Panc1 (cell line): ENCODE measurements around the gene MST1. TPM values are rescaled to one million over a fixed set of nuclear protein-coding genes. Genes with fewer than 3 reads are reported as not detected.
"Not testable (repeated sequence)": the region's sequence is repeated elsewhere in the genome, so short reads cannot be mapped to it uniquely, and the experiment has no call there.

Experiments used
- ATAC-seq: fragments of 200-7000 bp; cut with Tn5 transposase; 2 replicates; pipeline ENCODE4 v1.9.1; 2020; ENCODE audit warnings: mild to moderate bottlenecking, moderate library complexity
- BruUV-seq: library from RNA; stranded (reverse); fragments of 400-500 nt; replicated peaks from 2 replicates; lab custom pipeline; 2021; lab: Mats Ljungman, UMichigan
- CTCF ChIA-PET: fragments of 300-600 bp; sonication (Branson Sonifier 250); formaldehyde crosslinking; loops from one replicate; lab custom pipeline; 2022; ENCODE audit warnings: antibody characterized with exemption; lab: Charles Lee
- POLR2A ChIA-PET: fragments of 300-600 bp; sonication (Branson Sonifier 250); formaldehyde crosslinking; loops from one replicate; lab custom pipeline; 2022; ENCODE audit warnings: antibody characterized with exemption; lab: Charles Lee
- DNase-seq: peaks from one replicate; pipeline ENCODE4 v3.0.0-alpha.2; 2010; ENCODE audit warnings: low read depth, low spot score
- H3K27ac ChIP-seq: 2 replicates; pipeline ENCODE4 v1.5.1; 2011; ENCODE audit warnings: mild to moderate bottlenecking, low read length, inconsistent platforms
- H3K27me3 ChIP-seq: fragments of 200-500 bp; sonication (Bioruptor generic); 2 replicates; pipeline ENCODE4 v1.6.0; 2014; ENCODE audit warnings: low read length, inconsistent platforms; ENCODE audit not compliant: control insufficient read depth, insufficient read depth
- H3K36me3 ChIP-seq: fragments of 200-500 bp; sonication (Bioruptor generic); 2 replicates; pipeline ENCODE4 v1.5.1; 2014; ENCODE audit warnings: inconsistent platforms, mild to moderate bottlenecking, low read length, moderate library complexity; ENCODE audit not compliant: control insufficient read depth, insufficient read depth
- H3K4me1 ChIP-seq: 2 replicates; pipeline ENCODE4 v1.5.1; 2011; ENCODE audit warnings: inconsistent platforms, mild to moderate bottlenecking, low read length, moderate library complexity; ENCODE audit not compliant: control insufficient read depth, insufficient read depth
- H3K4me3 ChIP-seq, 2 experiments: 2 replicates each; pipeline ENCODE4 v1.5.1; 2011 to 2012; ENCODE audit warnings: low read depth in 2 of 2, low read length in 2 of 2, mild to moderate bottlenecking in 2 of 2, inconsistent platforms in 1 of 2, moderate library complexity in 1 of 2
- H3K9me3 ChIP-seq: fragments of 200-500 bp; sonication (Bioruptor generic); 2 replicates; pipeline ENCODE4 v1.5.1; 2014; ENCODE audit warnings: low read depth, mild to moderate bottlenecking, inconsistent platforms, low read length, moderate library complexity; ENCODE audit not compliant: control insufficient read depth, insufficient read depth
- CTCF ChIP-seq: fragments of 450-650 bp; IDR thresholded peaks from 2 replicates; pipeline ENCODE4 v1.5.1; 2017; ENCODE audit warnings: mild to moderate bottlenecking
- POLR2AphosphoS5 ChIP-seq: IDR thresholded peaks from 2 replicates; pipeline ENCODE4 v1.6.1; 2012; ENCODE audit warnings: mild to moderate bottlenecking, low read depth, low read length, moderate library complexity
- REST ChIP-seq, 2 experiments: IDR thresholded peaks; 2 replicates each; pipeline ENCODE4 v1.6.1; 2011 to 2012; ENCODE audit warnings: low read depth in 2 of 2, control low read depth in 1 of 2, low read length in 1 of 2, mild to moderate bottlenecking in 1 of 2, moderate library complexity in 1 of 2; ENCODE audit not compliant: insufficient read depth in 1 of 2
- SIN3A ChIP-seq: IDR thresholded peaks from 2 replicates; pipeline ENCODE4 v1.6.1; 2012; ENCODE audit warnings: low read depth, mild to moderate bottlenecking, low read length, moderate library complexity, borderline replicate concordance; ENCODE audit not compliant: insufficient read depth
- TCF7L2 ChIP-seq: IDR thresholded peaks from 2 replicates; pipeline ENCODE4 v1.6.1; 2011; ENCODE audit warnings: mild to moderate bottlenecking, low read depth, low read length, inconsistent platforms
- in situ Hi-C: cut with HindIII; loops from 2 replicates; pipeline ENCODE4 v1.10.0; 2016; ENCODE audit warnings: low sequenced_read_pairs, low pct_unique_long_range_greater_than_20kb
- intact Hi-C: fragments of 100-400 bp; cut with micrococcal nuclease; formaldehyde crosslinking; loops from one replicate; pipeline ENCODE4 v1.10.0; 2022; ENCODE audit not compliant: unreplicated experiment
- total RNA-seq: library from RNA; stranded (reverse); gene quantifications from one replicate; pipeline ENCODE4 v1.2.1, GENCODE V29; 2021; ENCODE audit not compliant: unreplicated experiment

MST1 gene
- total RNA-seq, 1 experiment from 2014 or later = 14.0 TPM

DNA sequence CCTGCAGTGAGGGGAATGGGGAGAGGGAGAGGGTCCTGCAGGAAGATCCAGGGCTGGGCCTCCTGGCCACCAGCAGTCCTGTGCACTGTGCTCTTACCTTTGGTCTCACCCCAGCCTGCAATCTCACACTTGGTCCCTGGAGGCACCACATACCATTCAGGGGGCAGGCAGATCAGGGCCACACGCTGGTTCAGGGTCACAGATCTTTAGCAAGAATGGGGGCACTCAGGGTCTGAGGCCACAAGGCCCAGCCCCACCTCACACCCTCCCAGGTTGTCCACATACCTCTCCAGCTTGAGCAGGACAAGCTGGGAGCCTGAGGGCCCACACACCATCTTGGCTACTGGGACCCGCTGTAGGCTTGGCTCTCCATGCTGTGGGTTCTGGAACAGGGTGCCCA, 4.8 kb downstream of the MST1 start:
- POLR2A ChIA-PET, in situ Hi-C loops, H3K4me3 ChIP-seq, intact Hi-C loops, BruUV-seq, H3K4me1 ChIP-seq, DNase-seq, H3K36me3 ChIP-seq, H3K27ac ChIP-seq, H3K9me3 ChIP-seq, H3K27me3 ChIP-seq, ATAC-seq: not testable (repeated sequence)
- CTCF ChIA-PET = interaction anchor here (0.6 kb wide), 1 partner anchor 119 kb away, joined by 10 read pairs; the partner anchor contains the start of gene INKA1

- H3K9me3 ChIP-seq = no peaks in the 10 kb centered on the region
- BruUV-seq = no TSS peak
- no peak for TF ChIP-seq SIN3A
- no peak for TF ChIP-seq REST (IDR thresholded peaks at IDR 0.05; ENCODE audit: insufficient read depth in 1 of 2, low read depth in 2 of 2, low read length in 1 of 2)
- no peak for TF ChIP-seq CTCF
- no peak for TF ChIP-seq TCF7L2
- no peak for TF ChIP-seq POLR2AphosphoS5
These were observed 6.1 kb downstream of the MST1 start for GRCh38 chr3:49683162-49683561.

DNA sequence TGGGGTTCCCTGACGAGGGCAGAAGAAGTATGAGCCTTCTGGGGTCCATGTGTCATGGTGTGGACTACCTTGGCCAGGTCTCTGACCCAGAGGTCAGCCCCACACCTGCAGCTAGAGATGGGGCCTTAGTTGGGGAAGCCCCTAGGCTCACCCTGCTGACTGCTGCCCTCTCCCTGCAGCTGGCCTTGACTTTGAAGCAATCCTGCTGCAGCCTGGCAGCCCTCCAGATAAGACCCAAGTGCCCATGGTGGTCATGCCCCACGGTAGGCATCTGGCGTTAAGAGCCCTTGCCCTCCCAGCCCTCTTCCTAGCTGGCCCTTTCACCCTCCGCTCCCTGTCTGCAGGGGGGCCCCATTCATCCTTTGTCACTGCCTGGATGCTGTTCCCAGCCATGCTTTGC, 7.7 kb downstream of the MST1 start:
- ChIA-PET POLR2A (no interaction called here), CTCF (no interaction called here)
- Histone ChIP-seq H3K27ac (no peak overlapping the region), H3K27me3 (no peaks in the 10 kb centered on the region), H3K4me3 (no peak overlapping the region), H3K4me1 (no peaks in the 10 kb centered on the region), H3K36me3 (no peaks in the 10 kb centered on the region), H3K9me3 (no peaks in the 10 kb centered on the region)
- TF ChIP-seq REST (IDR thresholded peaks at IDR 0.05; ENCODE audit: insufficient read depth in 1 of 2, low read depth in 2 of 2, low read length in 1 of 2) (no peak), SIN3A (no peak), CTCF (no peak), TCF7L2 (no peak), POLR2AphosphoS5 (no peak)
- ATAC-seq (no peak), DNase-seq (no peak)
- no TSS peak for BruUV-seq
- in situ Hi-C loops = no loop called here
- intact Hi-C loops = no loop called here

More at GRCh38 chr3:49683162-49683561, 6.1 kb downstream of the MST1 start:
- POLR2A ChIA-PET = no interaction called here
- no peak overlapping the region for H3K27ac ChIP-seq
- H3K4me3 ChIP-seq = no peak overlapping the region
- ATAC-seq = no peak
- in situ Hi-C loops = no loop called here
- no peaks in the 10 kb centered on the region for H3K4me1 ChIP-seq
- intact Hi-C loops = no loop called here
- DNase-seq = no peak
- no peaks in the 10 kb centered on the region for H3K27me3 ChIP-seq
- CTCF ChIA-PET = no interaction called here
- no peaks in the 10 kb centered on the region for H3K36me3 ChIP-seq
